H1 (cell line): ENCODE data around the gene KRT76. TPM values are rescaled to one million over a fixed set of nuclear protein-coding genes. Genes with fewer than 3 reads are reported as not detected.

Experiments used
- POLR2AphosphoS5 ChIP-seq: IDR thresholded peaks from 2 replicates; pipeline ENCODE4 v1.6.1; 2011; ENCODE audit warnings: low read depth, low read length
- polyA plus RNA-seq, 7 experiments: library from polyadenylated mRNA; depleted of rRNA in 3 of 7; stranded (reverse) in 5 of 7; unstranded in 2 of 7; fragments of >200 nt in 5 of 7; fragments of 200-250 nt in 2 of 7; gene quantifications; 1 replicate in 5 of 7; 2 replicates in 1 of 7; 4 replicates in 1 of 7; pipeline versions ENCODE4 v1.2.1 to v1.2.3, GENCODE V29; 2011 to 2013; ENCODE audit warnings: missing spikeins in 2 of 7, mixed read lengths in 2 of 7
- total RNA-seq: library from RNA; stranded (reverse); fragmentation: NEBNext Ultra II Directional; extraction: Animal tissue kit (Norgen Biotek cat#: 25700); gene quantifications from 2 replicates; pipeline ENCODE4 v1.2.1, GENCODE V29; 2021
- TF ChIP-seq, protein P1 (sequence below): IDR thresholded peaks from 2 replicates; pipeline ENCODE4 v1.6.1; 2012; ENCODE audit warnings: low read length, inconsistent platforms

The KRT76 gene
- total and polyA plus RNA-seq, 2 of the 8 experiments (the other 6 are each of a cell fraction or from before 2014, with no cell fraction given), result not detected

DNA sequence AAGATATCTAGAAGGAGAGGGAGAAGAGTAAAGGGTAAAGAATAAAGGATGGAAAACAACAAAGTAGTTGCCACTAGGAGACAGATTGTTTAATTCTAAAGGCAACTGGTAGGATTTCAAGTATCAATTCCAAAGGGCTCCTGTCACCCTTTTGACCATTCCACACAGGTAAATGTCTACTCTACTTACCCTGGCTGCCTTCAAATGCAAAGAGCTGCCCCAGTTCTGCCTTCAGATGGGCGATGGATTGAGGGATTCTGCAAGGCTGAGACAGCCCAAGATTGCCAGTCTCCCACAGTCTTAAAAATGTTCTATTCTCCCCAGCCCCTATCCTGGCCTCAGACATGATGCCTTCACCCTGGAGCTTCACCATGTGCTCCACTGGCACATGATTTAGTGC lies 11.4 kb downstream of the KRT76 start (continued):
- no peak for TF ChIP-seq POLR2AphosphoS5
- TF ChIP-seq, protein P1, sequence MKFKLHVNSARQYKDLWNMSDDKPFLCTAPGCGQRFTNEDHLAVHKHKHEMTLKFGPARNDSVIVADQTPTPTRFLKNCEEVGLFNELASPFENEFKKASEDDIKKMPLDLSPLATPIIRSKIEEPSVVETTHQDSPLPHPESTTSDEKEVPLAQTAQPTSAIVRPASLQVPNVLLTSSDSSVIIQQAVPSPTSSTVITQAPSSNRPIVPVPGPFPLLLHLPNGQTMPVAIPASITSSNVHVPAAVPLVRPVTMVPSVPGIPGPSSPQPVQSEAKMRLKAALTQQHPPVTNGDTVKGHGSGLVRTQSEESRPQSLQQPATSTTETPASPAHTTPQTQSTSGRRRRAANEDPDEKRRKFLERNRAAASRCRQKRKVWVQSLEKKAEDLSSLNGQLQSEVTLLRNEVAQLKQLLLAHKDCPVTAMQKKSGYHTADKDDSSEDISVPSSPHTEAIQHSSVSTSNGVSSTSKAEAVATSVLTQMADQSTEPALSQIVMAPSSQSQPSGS, result no peak
